Right lobe of liver (tissue), 6 donors: ENCODE data around the gene PRKG2. TPM values are rescaled to one million over a fixed set of nuclear protein-coding genes. Genes with fewer than 3 reads are reported as not detected.

Source experiments
- ATAC-seq, 4 donors: fragments of 200-7000 bp; cut with Tn5 transposase; one replicate each; pipeline ENCODE4 v1.9.1; 2020; ENCODE audit warnings: mild to moderate bottlenecking in 4 of 4, moderate library complexity in 4 of 4
- DNase-seq, 3 donors: peaks; one replicate each; pipeline ENCODE4 v3.0.0-alpha.2; 2020
- H3K27ac ChIP-seq, 3 donors: fragments of 200-600 bp; one replicate each; pipeline ENCODE4 v1.8.0; 2022
- H3K27me3 ChIP-seq, 2 donors: fragments of 200-600 bp; one replicate each; pipeline ENCODE4 v1.8.0; 2022
- H3K36me3 ChIP-seq, 4 donors: fragments of 200-600 bp; sonication (generic) in 1 of 4; one replicate each; pipeline versions ENCODE4 v1.5.1 to v1.8.0; 2017 to 2022; ENCODE audit warnings: control low read depth in 1 of 4
- H3K4me1 ChIP-seq, 4 donors: fragments of 200-600 bp; sonication (generic) in 1 of 4; one replicate each; pipeline versions ENCODE4 v1.5.1 to v1.8.0; 2017 to 2022; ENCODE audit warnings: control low read depth in 1 of 4
- H3K4me3 ChIP-seq, 3 donors: fragments of 200-600 bp; one replicate each; pipeline ENCODE4 v1.8.0; 2022
- H3K9me3 ChIP-seq, 4 donors: fragments of 200-600 bp; sonication (generic) in 1 of 4; one replicate each; pipeline versions ENCODE4 v1.5.1 to v1.8.0; 2017 to 2022; ENCODE audit warnings: control low read depth in 1 of 4
- POLR2A ChIP-seq: fragments of 450-650 bp; IDR thresholded peaks from one replicate; pipeline ENCODE4 v1.6.1; 2017; ENCODE audit warnings: antibody characterized with exemption, mild to moderate bottlenecking
- WGBS: methylation state at CpG from one replicate; pipeline ENCODE4 v1.1.6; 2018; ENCODE audit warnings: low coverage, low lambda C conversion rate; ENCODE audit not compliant: insufficient coverage; ENCODE audit errors: missing lambda C conversion rate; 5-methylcytosine and 5-hydroxymethylcytosine counted together
- intact Hi-C, 2 donors: fragments of 100-400 bp; cut with DNase I; formaldehyde crosslinking; loops; one replicate each; pipeline versions ENCODE4 v1.11.2 to v1.14.1; 2022
- total RNA-seq, 6 experiments: library from RNA; depleted of rRNA in 2 of 6; stranded (reverse); fragments of >200 nt in 2 of 6; fragmentation: NEBNext Ultra II Directional in 3 of 6; extraction: Animal tissue kit (Norgen Biotek cat#: 25700) in 3 of 6; gene quantifications; one replicate each; pipeline versions ENCODE4 v1.1.0 to v1.2.4, GENCODE V29; 2016 to 2023
- TF ChIP-seq, protein P1 (sequence below), 4 donors: fragments of 200-600 bp in 3 of 4; fragments of 450-650 bp in 1 of 4; IDR thresholded peaks; one replicate each; pipeline versions ENCODE4 v1.5.1 to v1.8.0; 2016 to 2022; ENCODE audit warnings: antibody characterized with exemption in 4 of 4, mild to moderate bottlenecking in 2 of 4
- donor health status: DM: no; HTN: yes; CAD: no.
- donor health status: DM: no; HTN: no; CAD: no.
- donor health status: DM: no; HTN: no; CAD: no.
- donor health status: DM: no; HTN: yes; CAD: no.
- donor health status: DM: no; HTN: yes; CAD: no.

The PRKG2 gene
- total RNA-seq, 6 experiments from 2014 or later = 0.17 TPM; not detected in 5

GRCh38 chr4:81060587-81061343 lies 154.3 kb downstream of the PRKG2 start:
- DNase-seq (no peak), ATAC-seq (peak in 2 of 4 donors; percentile 23 to 26)
- no peaks in the 10 kb centered on the region for H3K9me3 ChIP-seq
- intact Hi-C loops = no loop called here
- H3K27ac ChIP-seq = no peak overlapping the region
- no peak overlapping the region for H3K4me3 ChIP-seq
- 64% methylated on average over 6 of the region's 6 CpGs for WGBS
- no peak for TF ChIP-seq POLR2A
- TF ChIP-seq, protein P1, sequence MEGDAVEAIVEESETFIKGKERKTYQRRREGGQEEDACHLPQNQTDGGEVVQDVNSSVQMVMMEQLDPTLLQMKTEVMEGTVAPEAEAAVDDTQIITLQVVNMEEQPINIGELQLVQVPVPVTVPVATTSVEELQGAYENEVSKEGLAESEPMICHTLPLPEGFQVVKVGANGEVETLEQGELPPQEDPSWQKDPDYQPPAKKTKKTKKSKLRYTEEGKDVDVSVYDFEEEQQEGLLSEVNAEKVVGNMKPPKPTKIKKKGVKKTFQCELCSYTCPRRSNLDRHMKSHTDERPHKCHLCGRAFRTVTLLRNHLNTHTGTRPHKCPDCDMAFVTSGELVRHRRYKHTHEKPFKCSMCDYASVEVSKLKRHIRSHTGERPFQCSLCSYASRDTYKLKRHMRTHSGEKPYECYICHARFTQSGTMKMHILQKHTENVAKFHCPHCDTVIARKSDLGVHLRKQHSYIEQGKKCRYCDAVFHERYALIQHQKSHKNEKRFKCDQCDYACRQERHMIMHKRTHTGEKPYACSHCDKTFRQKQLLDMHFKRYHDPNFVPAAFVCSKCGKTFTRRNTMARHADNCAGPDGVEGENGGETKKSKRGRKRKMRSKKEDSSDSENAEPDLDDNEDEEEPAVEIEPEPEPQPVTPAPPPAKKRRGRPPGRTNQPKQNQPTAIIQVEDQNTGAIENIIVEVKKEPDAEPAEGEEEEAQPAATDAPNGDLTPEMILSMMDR (IDR thresholded peaks at IDR 0.05) = no peak
- H3K36me3 ChIP-seq = no peaks in the 10 kb centered on the region
- H3K27me3 ChIP-seq = no peaks in the 10 kb centered on the region
- H3K4me1 ChIP-seq = peaks cover 0 to 10% (median 0%) of the 10 kb centered on the region in 4 donors

DNA sequence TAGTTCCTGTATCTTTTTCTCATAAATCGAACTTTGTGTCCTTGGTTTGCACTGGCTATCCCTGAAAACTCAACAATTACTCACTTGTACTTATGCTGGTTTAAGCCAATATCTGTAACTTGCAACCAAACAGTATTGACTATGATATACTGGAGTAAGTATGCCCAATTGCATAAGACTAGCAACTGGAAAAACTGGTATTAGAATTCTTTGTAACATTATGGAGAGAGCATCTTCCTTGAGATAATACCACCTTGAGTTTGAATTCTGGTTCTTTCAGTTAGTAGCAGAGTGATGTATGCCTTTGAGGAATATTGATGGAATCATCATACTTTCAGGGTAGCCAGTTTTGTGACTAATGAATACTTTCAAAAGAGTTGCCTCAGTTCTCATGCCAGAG lies 156.4 kb downstream of the PRKG2 start:
- no peak for TF ChIP-seq POLR2A
- TF ChIP-seq, protein P1 (IDR thresholded peaks at IDR 0.05) = no peak
- Histone ChIP-seq H3K9me3 (no peaks in the 10 kb centered on the region), H3K4me1 (peaks cover 0 to 10% (median 0%) of the 10 kb centered on the region in 4 donors), H3K4me3 (no peak overlapping the region), H3K27ac (no peak overlapping the region), H3K36me3 (no peaks in the 10 kb centered on the region), H3K27me3 (no peaks in the 10 kb centered on the region)
- intact Hi-C loops = loop anchor here in 1 of 2 donors (5.0 kb wide), 1 partner anchor 696 kb away; no protein-coding TSS in a partner anchor
- 22% methylated on average over 1 of the region's 1 CpG for WGBS
- DNase-seq = no peak
- ATAC-seq = no peak

GRCh38 chr4:81052119-81053068 lies 162.6 kb downstream of the PRKG2 start:
- ATAC-seq (peak; percentile 96 to 98 (median 98)), DNase-seq (peak in 2 of 3 donors; percentile 56 to 78)
- Histone ChIP-seq H3K27ac (no peak overlapping the region), H3K27me3 (no peaks in the 10 kb centered on the region), H3K4me1 (peaks cover 0 to 3% (median 0%) of the 10 kb centered on the region in 4 donors), H3K4me3 (no peak overlapping the region), H3K9me3 (no peaks in the 10 kb centered on the region), H3K36me3 (no peaks in the 10 kb centered on the region)
- intact Hi-C loops = no loop called here
- 32% methylated on average over 7 of the region's 7 CpGs for WGBS
- TF ChIP-seq POLR2A = no peak
- TF ChIP-seq, protein P1 (IDR thresholded peaks at IDR 0.05) = peak; percentile 72 to 89 (median 78)

- intact Hi-C loops = no loop called here
Measured at GRCh38 chr4:81049907-81050306, 165.1 kb downstream of the PRKG2 start.

More at GRCh38 chr4:81049907-81050306, 165.1 kb downstream of the PRKG2 start:
- ATAC-seq = no peak
- TF ChIP-seq POLR2A = no peak
- TF ChIP-seq, protein P1 (IDR thresholded peaks at IDR 0.05) = no peak
- H3K36me3 ChIP-seq = no peaks in the 10 kb centered on the region
- H3K27me3 ChIP-seq = no peaks in the 10 kb centered on the region
- no peaks in the 10 kb centered on the region for H3K9me3 ChIP-seq
- H3K4me1 ChIP-seq = peaks cover 0 to 3% (median 0%) of the 10 kb centered on the region in 4 donors
- no peak for DNase-seq
- no peak overlapping the region for H3K4me3 ChIP-seq
- H3K27ac ChIP-seq = no peak overlapping the region
- WGBS = 62% methylated on average over 3 of the region's 3 CpGs
